Stimulated activated CD4-positive, alpha-beta T cell treated with anti-CD3 and anti-CD28 coated beads, TNF-alpha, amount 100 ng/mL, for 24 hours (primary cell): ENCODE measurements around the gene SPDYA.
"Not testable (repeated sequence)": the region's sequence is repeated elsewhere in the genome, so short reads cannot be mapped to it uniquely, and the experiment has no call there.

Experiments used
- DNase-seq, 3 experiments: peaks; one replicate each; pipeline ENCODE4 v3.0.0-alpha.2; 2020; ENCODE audit warnings: low read depth in 3 of 3

SPDYA gene

DNA sequence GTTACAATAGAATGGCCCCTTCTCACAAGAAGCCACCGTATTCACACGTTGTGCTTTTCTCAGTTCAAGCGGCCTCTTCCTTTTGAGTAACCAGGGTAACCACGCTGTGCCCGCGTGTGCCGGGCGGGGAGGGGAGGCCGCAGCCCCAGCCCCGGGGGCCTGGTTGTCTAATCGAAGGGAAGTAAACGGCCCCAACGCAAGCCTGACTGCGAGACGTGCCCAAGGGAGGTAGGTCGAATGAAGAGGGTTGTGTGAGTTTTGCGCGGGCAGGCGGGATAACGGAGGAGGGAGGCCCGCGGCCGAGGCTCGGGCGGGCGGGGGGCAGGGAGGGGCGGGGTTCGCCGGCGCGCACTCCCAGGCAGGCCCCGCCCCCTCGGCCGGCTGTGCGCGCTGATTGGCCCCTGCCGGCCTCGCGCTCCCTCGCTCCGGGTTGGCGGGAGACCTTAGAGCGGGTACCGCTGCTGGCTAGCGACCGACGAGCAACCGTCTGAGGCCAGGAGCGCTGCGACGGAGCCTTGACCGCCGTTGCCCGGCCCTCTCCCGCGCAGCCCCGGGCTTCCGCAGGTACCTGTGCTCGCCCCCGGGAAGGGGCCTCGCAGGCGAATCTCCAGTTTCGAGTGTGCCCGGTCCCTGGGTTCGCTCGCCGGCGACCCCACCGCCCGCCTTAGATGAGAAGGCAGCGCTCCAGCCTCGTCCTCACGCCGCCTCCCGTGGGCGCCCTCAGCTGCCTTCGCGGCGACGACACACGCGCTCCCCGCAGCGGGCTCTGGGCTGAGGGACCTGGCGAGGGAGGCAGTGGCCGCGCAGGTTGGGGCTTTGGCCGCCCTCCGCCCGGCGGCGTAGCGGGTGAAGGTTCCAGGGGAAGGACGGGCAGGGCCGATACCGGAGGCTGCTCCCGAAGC, at the start of gene SPDYA:
TSS of gene SPDYA (plus strand) at position 451 of the 902 bp plus-strand sequence. CDS start 5,181 bp downstream, outside the sequence.
- DNase-seq, result peak; percentile 51 to 79 (median 63)

DNA sequence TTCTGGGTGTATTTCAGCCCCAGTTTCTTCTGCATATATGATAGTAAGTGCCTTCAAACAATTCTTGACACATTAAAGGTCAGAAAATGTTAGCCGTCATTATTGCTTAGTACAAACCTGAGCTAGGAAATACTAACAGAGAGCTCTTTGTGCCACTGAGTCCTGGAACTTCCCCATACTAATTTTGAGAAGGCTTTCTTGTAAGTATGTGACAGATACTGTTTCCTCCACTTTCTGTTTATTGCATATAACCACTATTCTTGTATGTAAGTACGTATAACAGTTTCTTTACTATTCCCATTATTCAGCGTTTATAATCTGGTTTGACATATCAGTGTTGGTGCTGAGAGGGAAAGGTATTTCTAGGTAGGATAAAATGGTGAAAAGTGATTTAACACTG, 49.2 kb upstream of the SPDYA start:
- DNase-seq, result no peak

DNA sequence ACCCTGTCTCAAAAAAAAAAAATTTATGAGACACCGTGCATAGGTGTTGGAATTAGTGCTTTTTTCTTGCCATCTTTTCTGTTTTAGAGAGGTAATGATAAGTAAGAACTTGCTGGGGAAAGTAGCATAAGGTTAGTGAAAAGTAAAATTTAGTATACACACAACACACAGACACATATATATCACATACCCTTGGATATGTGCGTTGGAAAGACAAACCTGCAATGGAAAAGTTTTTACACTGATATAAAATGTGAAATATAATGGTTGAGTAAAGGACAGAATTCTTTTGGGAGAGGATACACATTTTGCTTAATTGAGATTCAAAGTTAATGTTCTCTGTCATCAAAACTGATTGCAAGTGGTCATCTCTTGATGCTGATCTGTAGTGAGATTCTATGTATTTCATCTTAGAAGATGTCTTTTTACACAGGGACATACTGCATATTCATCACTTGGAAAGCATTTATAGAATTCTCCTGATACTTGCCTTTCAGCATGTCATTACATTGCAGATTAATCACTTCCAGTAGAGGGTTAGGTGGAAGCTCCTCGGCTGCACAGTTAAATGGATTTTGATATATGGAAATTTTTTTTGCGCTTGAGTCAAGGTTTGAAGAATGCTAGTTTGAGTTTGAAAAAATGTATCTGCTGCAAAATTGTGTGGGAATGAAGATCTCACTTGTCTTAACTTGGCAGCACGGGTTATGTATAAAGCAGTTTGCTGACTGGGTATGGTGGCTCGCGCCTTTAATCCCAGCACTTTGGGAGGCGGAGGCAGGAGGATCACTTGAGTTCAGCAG, 45.5 kb upstream of the SPDYA start:
- no peak for DNase-seq

DNA sequence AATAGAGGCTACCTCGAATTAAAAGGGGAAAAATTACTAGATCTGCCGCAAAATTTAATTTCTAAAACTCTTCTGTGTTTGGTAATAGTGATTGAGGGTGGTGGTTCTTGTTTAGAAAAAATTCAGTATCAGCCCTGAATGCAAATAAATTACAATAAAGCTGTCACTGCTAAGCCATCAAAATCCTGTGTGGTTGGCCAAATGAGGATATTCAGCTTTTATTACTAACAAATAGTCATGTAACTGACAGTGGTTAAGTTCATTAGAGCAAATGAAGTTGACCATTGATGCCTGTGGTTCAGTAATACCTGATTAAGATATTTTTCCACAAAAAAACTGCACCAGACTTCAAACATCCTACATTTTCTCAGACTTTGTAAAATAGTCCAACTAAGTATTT, 44.6 kb upstream of the SPDYA start:
- DNase-seq, result no peak

DNA sequence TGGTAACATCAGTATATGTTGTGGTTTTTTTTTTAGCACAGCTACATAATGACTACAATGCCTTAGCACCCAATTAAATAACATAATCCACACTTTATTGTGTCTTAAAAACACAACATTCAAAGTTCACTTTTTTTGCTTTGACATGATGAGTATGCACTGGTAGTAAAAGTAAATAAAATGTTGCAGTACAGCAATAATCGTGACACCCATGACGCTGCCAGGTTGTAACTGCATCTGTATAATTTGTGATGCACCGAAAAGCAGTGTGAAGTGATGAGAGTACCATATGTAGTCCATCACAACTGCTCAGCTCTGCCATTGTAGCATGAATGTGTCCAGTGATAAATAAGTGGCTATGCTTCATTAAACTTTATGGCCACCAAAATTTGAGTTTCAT, 43.3 kb upstream of the SPDYA start:
- DNase-seq, result no peak

DNA sequence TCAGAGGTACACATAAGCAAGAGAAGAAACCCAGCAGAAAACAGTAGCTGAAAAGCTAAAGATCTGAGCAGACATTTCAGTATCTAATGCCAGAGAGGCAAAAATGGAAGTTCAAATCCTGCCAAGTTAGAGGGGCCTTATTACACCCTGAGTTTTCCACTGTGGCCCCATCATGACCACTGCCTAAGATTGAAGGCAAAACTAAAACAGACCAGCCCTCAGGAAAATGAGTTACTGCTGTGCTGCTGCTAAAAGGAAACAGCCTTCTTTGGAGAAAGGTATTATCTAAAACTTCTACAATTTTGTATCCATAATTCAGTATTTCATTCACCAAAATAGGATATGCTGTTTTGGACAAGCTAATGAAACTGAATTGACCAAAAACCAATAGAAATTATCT, 42.2 kb upstream of the SPDYA start:
- no peak for DNase-seq

DNA sequence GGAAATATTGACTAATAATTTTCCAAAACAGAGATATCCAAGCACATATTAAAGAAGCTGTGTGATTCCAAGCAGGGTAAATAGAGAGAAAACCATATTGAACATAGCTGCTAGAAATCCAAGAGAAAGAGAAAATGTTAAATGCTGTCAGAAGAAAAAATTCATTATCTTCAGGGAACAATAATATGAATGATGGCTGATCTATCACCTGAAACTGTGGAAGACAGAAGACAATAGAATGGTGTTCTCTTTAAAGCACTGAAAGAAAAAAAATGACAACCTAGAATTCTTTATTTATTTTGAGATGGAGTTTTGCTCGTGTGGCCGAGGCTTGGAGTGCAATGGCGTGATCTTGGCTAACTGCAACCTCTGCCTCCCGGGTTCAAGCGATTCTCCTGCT, 41.7 kb upstream of the SPDYA start:
- DNase-seq, result no peak

DNA sequence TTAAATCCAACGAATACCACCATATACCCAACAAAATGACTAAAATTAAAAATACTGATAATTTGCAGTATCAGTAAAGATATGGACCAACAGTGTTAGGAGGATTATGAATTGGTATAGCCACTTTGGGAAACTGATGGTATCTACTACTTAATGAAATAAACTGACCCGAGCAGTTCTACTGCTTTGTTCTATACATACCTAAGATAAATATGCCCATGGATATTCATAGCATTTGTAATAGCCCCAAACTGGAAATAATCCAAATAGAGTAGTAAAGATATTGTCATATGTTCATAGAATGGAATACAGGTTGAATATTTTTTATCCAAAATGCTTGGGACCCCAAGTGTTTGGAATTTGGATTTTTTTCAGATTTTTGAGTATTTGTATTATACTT, 38.3 kb upstream of the SPDYA start:
- no peak for DNase-seq

DNA sequence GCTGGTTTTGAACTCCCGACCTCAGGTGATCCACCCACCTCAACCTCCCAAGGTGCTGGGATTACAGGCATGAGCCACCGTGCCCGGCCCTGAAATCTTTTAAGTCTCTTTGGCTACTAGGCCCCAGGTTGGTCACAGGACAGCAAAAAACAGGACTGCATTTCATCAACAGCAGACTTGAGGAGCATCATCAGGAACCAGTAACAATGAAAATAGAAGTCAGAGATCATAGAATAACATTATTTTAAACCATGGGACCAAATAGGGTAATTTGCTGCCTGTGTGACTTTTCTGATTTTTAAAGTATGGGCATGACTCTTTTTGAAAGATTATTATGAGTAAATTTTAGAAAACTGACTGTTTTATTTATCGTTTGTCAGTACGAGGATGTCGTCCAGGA, 34.2 kb upstream of the SPDYA start:
- no peak for DNase-seq

DNA sequence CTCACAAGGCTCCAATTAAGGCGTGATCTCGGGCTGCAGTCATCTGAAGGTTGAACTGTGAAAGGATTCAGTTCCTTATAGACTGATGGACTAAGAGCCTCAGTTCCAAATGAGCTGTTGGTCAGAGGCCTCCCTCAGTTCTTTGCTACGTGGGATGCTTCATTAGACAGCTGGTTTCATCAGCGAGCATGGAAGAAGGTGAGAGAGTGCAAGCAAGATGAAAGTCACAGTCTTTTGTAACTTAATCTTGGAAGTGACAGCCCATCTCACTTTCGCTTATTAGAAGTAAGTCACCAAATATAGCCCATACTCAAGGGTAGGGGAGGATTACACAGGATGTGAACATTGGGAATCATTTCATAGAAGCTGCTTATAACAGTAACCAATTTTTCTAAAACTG, 32.2 kb upstream of the SPDYA start:
- no peak for DNase-seq

DNA sequence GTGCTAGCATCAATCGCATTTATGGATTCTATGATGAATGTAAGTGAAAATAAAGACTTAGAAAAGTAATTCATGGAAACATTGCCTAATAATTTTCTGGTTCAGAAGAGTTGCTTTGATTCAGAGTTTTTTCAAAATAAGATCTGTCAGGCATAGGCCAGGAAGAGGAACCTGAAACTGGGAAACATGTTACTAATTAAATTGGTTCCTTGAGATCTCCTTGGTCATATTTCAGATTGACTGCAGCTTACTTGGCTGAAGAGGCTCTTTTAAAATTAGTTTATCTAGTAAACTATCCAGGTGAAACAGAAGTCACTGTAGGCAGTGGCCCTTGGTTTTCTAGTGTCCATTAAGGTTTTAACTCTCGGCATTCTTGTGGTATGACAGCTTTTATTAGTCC, 31.6 kb upstream of the SPDYA start:
- DNase-seq, result no peak

DNA sequence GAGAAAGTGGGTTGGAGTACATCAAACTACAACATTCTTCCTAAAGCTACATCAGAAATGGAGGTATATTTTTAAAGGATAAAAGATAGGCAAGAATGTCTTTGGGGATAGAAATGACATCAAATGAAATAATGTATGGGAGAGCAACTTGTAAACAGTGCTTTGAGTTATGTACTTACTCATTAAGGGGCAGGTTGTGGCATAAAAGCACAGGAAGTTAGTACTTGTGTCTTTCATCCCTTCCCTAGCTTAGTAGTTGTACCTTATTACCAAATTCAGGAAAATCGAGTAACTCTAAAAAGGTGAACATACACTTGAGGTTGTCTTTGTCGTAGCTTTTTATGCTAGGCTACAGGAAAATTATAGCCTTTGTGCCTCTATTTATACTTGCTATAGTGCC, 30.1 kb upstream of the SPDYA start:
- DNase-seq, result no peak

DNA sequence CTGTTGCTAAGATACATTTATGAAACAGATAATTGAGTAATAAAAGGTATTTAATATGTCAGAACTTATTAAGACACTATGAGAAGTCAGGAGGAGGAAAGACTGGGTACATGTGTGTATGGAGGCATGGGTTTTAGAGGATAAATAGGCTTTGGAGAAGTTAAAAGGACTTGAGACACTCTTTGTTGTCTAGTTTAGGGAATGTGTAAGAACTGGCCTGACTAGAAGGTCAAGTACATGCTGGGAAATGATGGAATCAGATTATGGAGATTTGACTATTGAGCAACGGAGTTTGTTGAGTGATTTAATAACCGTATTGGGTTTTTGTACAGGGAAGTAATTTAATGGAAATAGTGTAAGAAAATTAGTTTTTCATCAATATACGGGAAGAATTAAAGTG, 28.2 kb upstream of the SPDYA start:
- no peak for DNase-seq

DNA sequence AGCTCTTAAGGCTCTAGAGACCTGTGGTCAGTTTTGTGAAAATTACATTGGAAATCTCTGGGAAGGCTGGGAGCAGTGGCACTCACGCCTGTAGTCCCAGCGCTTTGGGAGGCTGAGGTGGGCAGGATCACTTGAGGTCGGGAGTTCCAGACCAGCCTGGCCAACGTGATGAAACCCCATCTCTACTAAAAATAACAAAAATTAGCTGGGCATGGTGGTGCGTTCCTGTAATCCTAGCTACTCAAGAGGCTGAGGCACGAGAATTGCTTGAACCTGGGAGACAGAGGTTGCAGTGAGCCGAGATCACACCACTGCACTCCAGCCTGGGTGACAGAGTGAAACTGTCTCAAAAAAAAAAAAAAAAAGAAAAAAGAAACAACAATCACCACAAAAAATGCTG, 26.1 kb upstream of the SPDYA start:
- DNase-seq, result not testable (repeated sequence)

DNA sequence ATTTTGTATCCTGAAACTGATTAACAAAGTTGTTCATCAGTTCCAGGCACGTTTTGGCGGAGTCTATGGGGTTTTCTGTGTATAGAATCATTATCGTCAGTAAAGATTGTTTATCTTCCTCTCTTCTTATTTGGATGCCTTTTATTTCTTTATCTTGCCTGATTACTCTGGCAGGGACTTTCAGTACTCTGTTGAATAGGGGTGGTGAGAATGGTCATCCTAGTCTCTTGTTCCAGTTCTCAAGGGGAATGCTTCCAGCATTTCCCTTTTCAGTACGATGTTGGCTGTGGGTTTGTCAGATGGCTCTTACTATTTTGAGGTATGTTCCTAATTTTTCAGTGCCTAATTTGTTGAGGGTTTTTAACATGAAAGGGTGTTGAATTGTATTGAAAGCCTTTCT, 14.0 kb upstream of the SPDYA start:
- DNase-seq, result no peak

DNA sequence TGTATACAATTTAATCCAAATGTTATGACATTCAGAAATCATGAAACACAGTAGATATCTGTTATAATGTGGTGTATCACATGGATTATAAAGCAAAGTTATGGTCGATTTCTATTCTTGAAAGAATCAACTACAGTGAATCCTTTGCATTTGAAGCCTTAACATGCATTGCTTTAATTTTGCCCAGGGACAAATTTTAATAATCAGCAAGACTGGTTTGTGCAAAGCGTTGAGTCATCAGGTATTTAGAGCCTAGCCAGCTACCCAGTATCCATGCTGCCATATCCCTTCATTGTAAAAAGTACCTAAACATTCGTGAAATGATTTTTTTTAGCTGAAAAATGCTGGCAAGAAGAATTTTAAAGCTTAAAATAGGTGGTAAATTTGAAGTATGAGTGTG, 8.9 kb upstream of the SPDYA start:
- no peak for DNase-seq

DNA sequence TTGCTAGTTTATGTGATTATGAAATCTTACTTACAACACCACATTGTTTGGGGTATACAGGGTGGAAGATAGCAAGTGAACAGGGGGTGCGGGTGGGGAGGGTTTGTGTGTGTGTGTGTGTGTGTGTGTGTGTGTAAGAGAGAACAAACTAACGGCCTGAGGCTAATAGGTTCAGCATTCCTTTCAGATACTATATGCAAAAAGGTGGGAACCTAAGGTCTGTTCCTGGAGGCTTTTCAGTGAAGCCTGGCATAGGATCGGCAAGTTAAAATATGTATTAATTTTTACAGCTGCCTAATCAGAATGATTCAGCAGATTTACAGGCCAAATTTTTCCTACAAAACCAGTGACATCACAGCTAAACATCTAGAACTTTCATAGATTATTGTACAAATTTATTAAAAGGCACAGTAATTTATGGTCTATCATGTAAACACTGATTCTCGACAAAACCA, 7.6 kb upstream of the SPDYA start:
- DNase-seq, result no peak

DNA sequence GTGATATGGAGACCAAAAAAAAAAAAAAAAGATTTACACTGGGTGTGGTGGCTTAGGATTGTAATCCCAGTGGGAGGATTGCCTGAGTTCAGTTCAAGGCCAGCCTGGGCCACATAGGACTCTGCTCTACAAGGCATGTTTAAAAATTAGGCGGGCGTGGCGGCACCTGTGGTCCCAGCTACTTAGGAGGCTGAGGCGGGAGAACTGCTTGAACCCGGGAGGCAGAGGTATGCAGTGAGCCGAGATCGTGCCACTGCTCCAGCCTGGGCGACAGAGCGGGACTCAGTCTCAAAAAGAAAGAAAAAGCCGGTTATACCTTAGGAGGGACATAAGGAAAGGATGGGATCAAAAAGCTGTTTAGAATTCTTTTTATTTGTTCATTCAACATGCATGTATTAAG, 707 bp upstream of the SPDYA start:
- DNase-seq, result no peak

DNA sequence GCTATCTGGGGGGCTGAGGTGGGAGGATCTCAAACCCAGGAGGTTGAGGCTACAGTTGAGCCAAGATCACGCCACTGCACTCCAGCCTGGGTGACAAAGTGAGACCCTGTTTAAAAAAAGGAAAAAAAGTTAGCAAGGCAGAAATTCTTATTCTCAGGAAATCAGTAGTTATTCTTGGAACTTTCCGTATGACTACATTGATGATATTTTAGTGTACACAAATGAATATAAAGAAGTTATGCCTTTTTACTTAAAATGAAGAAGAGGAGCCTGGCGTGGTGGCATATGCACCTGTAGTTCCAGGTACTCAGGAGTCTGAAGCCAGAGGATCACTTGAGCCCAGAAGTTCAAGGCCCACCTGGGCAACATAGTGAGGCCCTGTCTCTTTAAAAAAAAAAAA, 7.4 kb downstream of the SPDYA start:
- no peak for DNase-seq

DNA sequence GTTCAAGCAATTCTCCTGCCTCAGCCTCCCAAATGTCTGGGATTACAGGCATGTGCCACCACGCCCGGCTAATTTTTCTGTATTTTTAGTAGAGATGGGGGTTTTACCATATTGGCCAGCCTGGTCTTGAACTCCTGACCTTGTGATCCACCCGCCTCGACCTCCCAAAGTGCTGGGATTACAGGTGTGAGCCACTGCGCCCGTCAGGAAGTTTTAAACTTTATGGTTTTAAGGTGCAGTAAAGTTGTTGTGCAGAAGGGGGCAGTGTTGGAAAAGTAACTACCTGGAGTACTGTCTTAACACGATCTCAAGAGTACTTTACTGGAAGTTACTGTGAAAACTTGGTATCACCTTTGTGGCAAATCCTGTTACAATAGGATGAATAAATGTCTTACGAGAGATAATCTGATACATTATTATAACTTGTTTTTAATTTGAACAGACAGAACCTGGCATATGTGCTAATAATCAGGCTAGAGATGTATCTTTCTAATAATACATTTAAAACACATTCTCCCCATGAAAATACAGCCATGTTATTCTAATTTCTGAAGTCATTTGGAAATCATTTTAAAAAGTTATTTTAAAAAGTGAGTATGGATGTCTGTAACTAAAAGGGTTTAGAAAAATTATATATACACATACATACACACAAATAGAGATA, 10.8 kb downstream of the SPDYA start:
- DNase-seq, result peak; percentile 21 to 65 (median 32)

DNA sequence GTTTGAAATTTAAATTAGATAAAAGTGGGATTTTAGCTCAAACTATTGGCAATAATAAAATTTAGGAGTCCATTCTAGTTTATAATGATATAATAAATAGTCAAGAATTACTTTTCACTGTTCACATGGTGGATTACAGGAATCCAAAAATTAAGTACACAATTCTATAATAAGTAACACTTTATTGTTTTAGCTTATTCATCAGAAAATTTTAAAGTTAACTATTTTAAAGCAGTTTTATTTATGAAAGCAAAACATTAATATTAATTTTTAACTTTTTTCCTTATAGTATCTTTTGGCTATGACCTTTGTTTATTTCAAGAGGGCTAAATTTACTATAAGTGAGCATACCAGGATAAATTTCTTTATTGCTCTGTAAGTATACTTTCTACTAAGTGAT, 11.4 kb downstream of the SPDYA start:
- DNase-seq, result no peak

DNA sequence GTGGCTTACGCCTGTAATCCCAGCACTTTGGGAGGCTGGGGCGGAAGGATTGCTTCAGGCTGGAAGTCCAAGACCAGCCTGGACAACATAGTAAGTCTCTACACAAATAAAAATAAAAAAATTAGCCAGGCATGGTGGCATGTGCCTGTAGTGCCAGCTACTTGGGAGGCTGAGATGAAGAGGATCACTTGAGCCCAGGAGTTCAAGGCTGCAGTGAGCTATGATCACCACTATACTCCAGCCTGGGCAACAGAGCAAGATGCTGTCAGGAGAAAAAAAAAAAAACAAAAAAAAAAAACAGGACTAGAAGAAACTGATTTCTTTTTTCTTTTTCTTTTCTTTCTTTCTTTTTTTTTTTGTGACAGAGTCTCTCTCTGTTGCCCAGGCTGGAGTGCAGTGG, 13.6 kb downstream of the SPDYA start:
- DNase-seq, result no peak
